Suppressor macrophage (primary cell): ENCODE results near the gene MYCBP2.

Source experiments
- DNase-seq, 4 experiments: peaks; one replicate each; pipeline ENCODE4 v3.0.0-alpha.2; 2020 to 2022

MYCBP2 gene

DNA sequence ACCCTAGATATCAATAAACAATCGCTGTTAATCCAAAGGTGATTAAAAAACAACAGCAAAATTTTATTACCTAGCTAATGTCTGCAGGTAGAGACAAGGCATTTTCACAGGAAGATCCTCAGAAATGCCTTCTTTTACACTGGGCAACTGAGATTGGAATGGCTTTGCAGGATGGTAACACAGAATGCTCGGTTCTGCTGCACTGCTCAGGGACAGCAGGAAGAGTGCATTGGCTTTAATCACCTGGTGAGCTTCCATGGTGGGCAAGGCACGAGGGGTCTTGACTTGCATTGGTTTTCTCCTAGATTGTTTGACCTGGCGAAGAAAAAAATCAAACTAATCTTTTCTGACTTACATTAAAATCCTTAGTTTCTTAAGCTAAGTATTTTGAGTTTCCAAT is 231.6 kb downstream of the MYCBP2 start:
- DNase-seq, result no peak

DNA sequence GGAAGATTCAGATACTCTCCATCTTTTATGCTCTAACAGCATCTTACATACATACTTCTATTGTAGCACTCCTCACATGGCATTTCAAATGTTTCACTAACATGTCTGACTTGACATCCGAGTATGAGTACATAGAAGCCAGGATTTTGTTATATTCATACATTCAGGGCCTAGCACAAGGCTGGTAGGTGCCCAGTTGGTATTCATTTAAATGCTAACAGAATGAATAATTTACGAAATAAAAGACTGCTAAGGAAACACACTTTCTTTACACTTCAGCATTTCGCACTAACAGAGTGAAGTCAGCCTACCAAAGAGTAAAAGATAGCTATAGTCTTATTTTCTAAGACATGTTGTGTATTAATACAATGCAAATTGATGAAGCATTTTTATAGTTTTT is 232.1 kb downstream of the MYCBP2 start:
- DNase-seq, result no peak

DNA sequence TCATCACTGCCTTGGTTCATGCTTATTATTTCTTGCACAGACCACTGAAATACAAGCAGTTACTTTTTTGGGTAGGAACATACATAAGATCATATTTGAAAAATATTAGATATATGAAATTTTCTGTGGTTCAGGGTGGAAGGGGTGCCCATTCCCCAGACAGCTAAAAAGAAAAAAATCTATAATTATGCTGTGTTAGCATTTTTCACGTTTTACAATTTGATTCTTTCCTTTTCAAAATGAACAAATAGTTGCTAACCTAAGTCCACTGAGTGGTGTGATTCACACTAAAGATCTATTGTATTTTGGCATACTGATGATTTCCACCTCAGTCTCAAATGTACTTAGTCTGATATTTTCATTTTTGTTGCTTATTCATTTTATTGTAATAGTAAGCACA is 233.2 kb downstream of the MYCBP2 start:
- no peak for DNase-seq

GRCh38 chr13:77084755-77085154 is 242.1 kb downstream of the MYCBP2 start:
- DNase-seq, result no peak

- no peak for DNase-seq
Measured at GRCh38 chr13:77079902-77080413, 246.9 kb downstream of the MYCBP2 start.

- DNase-seq, result no peak
Measured at GRCh38 chr13:77067519-77067918, 259.4 kb downstream of the MYCBP2 start.

DNA sequence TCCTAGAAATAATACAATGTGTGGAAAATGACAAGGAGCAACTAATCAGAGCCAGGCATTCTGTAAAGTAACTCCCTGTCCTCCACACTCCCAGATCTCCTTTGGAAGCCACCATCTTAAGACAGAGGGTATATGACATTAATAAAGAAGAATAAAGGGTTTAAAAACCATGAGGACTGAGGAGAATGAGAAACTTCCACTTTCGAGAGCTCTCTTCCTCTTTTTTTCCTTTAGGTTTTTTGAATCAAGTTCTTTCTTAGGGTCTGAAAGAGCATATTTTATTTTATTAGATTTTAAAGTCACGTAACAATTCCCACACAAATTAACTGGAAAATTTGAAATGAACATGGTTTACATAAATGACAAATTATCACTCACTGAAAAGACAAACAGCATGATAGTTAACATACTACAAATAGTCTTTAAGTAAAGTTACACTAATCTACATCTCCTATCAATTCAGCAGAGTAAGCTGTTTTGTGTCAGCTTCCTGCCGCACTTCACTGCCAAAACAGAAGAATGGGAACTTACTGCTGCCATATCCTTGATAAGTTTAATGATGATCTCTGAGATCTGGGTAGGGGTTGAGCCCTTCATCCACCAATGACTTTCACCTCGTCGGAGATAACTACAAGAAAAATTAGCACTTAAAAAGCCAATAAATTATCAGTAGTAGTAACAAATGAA is 261.3 kb downstream of the MYCBP2 start:
- DNase-seq, result peak; percentile 23 to 71 (median 56)

- peak in 1 of 4 experiments; percentile 16 for DNase-seq
Measured at GRCh38 chr13:77062097-77062496, 264.8 kb downstream of the MYCBP2 start.

DNA sequence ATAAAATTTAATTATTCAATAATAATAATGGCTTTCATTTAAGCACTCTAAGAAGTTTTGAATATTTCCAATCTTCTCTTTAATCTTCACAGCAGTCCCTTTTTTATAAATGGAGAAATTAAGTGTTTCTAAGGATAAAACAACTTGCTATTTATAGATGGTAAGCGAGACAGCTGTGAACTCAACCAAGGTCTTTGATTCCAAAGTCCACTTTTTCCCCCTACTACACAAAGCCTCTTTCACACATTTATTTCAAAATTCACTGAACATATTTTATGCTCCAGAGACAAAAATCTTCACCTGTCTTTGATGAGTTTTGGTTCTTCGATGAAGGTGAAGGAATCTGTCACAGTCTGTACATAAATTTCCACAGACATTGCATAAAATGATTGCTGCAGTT is 265.5 kb downstream of the MYCBP2 start:
- DNase-seq, result no peak

DNA sequence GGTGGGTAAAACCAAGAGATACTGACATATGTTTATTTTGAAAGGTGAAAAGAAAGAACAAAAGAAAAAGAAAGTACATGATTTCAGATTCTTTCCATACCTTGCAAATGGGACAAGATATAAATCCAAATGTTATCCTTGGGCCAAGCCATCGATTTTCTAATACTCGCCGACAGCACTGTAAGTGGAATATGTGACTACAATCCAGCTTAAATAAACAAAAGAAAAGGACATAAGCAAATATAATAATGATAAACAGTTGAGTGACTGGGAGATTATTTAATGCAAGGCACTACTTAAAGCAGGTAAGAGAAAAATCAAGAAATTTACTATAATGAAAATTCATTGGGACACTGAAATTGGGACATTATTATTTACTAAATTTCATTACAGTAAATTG is 270.0 kb downstream of the MYCBP2 start:
- DNase-seq, result no peak

DNA sequence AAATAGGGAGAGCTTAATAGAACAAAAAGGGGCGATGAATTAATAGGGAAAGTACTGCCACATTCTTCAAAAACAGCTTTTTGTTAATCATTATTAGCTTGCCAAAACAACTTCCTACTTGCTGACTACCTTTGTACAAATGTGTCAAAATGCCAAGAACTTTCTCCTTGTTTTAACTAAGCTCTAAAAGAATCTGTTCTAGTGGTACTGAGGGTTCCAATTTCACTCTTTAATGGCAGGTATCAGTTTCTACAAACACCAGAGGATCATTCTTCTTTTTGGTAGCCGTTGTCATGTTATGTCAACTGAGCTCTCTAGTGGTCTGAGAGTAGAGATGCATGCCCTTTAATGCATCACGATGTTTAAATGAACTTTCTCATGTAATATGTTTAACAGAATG is 270.5 kb downstream of the MYCBP2 start:
- no peak for DNase-seq

GRCh38 chr13:77055158-77055557 is 271.7 kb downstream of the MYCBP2 start:
- DNase-seq, result no peak

GRCh38 chr13:77053192-77053591 is 273.7 kb downstream of the MYCBP2 start:
- no peak for DNase-seq

GRCh38 chr13:77048681-77049080 is 278.2 kb downstream of the MYCBP2 start:
- peak; percentile 64 to 85 (median 84) for DNase-seq

- DNase-seq, result no peak
Measured at GRCh38 chr13:77047649-77048343, 279.1 kb downstream of the MYCBP2 start.

DNA sequence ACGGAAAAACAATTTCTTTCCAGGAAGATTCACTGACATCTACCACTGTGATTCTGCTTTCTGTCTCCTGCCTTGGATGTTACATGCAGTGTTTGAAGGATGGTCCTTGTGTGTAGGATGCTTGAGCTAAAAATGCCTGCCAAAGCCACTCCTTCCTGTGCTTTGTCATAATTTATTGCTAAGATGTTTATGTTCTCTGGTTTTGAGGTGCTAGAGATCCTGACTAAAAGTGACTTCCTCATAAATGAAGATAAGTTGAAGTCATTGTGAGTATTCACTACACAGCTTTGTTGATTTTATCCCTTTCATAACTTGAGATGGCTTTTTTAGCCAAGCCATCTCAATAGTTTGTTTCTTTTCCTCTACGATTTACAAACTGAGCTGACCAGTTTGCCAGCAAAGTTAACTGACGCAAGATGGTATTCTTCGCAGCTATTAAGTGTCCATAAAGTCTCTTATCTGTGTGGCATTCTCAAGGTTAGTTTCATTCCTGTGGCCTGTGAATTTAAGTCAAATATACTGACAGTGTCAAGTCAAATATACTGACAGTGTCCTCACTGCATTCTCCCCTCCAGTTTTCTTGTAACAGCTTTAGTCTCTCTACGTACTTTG is 284.2 kb downstream of the MYCBP2 start:
- peak in 1 of 4 experiments; percentile 28 for DNase-seq

GRCh38 chr13:77040835-77041234 is 286.1 kb downstream of the MYCBP2 start:
- peak in 1 of 4 experiments; percentile 12 for DNase-seq

GRCh38 chr13:77040076-77040475 is 286.8 kb downstream of the MYCBP2 start:
- DNase-seq, result no peak

GRCh38 chr13:77038907-77039480 is 287.9 kb downstream of the MYCBP2 start:
- no peak for DNase-seq

DNA sequence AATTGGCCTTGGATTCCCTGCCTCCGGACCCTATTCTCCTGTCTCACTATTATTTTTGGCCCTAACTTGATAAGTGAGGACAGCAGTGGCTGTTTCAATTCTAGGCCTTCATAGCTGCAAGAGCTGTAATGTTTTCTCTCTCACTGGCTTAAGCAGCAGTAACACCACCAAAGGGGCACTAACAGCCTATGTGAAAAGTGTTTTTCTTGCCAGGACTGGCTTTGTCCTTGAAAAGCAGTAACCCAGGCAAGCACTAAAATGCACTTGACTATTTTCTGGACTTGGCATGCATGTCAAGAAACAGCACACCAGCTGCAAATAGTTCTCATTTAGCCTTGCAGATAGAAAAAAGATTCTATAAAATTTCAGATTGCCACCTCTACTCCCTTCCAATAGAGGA is 290.6 kb downstream of the MYCBP2 start:
- no peak for DNase-seq

DNA sequence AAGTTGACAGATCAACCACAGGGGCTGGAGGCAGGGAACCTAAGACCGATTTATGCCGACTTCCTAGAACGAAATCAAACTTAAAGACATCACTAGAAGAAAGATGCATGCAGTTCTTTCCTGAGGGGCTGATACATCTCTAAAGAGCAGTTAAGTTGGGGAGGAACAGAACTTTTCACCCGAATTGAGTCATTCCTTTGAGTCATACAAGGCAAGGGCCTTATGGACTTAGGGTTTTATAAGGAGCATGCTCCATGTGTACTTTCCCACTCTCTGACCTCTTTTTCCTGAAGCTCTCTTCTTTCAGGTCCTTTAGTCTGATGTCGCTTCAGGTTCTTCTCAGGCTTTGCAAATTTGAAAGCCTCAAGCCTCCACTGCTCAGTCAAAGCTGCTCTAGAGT is 292.0 kb downstream of the MYCBP2 start:
- DNase-seq, result peak in 3 of 4 experiments; percentile 14 to 52 (median 51)

DNA sequence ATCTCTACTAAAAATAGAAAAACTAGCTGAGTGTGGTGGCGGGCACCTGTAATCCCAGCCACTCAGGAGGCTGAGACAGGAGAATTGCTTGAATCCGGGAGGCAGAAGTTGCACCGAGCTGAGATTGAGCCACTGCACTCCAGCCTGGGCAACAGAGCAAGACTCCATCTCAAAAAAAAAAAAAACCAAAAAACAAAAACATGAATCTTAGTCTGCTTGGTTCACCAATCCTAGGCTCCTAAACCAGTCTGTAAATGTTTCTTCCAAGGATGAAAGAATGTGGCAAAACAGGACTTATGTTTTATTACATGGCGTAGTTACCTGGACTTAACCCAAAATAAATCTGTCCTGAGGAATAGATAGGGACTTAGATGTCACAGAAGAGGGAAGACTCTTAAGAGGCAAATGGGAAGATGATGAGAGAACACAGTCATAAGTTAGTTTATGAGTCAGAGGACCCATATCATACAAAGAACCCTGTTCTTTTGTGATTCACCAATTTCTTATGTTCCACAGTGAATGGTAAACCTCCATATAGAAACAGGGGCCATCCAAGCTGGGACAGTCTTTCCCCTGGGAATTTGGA is 293.1 kb downstream of the MYCBP2 start:
- peak in 2 of 4 experiments; percentile 44 to 48 for DNase-seq
